ENCODE data around the gene MYO1D. TPM values are rescaled to one million over a fixed set of nuclear protein-coding genes. Genes with fewer than 3 reads are reported as not detected.

Gene MYO1D
- total RNA-seq, 1 experiment from 2014 or later = 35.7 TPM

- H2AFZ ChIP-seq (ENCODE audit: low read depth, low read length, poor library complexity, severe bottlenecking) = no peak overlapping the region
- H3K9me2 ChIP-seq (ENCODE audit: insufficient read depth) = no peaks in the 10 kb centered on the region
- no peaks in the 10 kb centered on the region for H3K4me1 ChIP-seq (ENCODE audit: control insufficient read depth in 1 of 2, insufficient read depth in 2 of 2, low read length in 2 of 2)
- intact Hi-C loops (cut with micrococcal nuclease) = loop anchor here (10.0 kb wide), 1 partner anchor 195 kb away; no protein-coding TSS in a partner anchor
- ATAC-seq = no peak
- POLR2A ChIA-PET = no interaction called here
- CTCF ChIA-PET = no interaction called here
- H3K9ac ChIP-seq (ENCODE audit: low read length) = no peak overlapping the region
- peaks cover 8% of the 10 kb centered on the region; the same call in 1 of the 2 replicates for H3K79me2 ChIP-seq (ENCODE audit: insufficient read depth, low read length)
- TF ChIP-seq CBX3 (IDR thresholded peaks at IDR 0.05; ENCODE audit: low read depth) (no peak), SRF (IDR thresholded peaks at IDR 0.05; ENCODE audit: low read depth) (no peak), ZFX (IDR thresholded peaks at IDR 0.05) (no peak), ELF1 (IDR thresholded peaks at IDR 0.05; ENCODE audit: borderline replicate concordance, low read depth) (no peak), EGR1 (IDR thresholded peaks at IDR 0.05; ENCODE audit: low read depth) (no peak)
- BruUV-seq (replicated peaks) = no TSS peak
- no peaks in the 10 kb centered on the region for H4K20me1 ChIP-seq (ENCODE audit: insufficient read depth)
- H3K9me3 ChIP-seq (ENCODE audit: control insufficient read depth in 1 of 2, insufficient read depth in 1 of 2, low read depth in 1 of 2, low read length in 2 of 2) = no peaks in the 10 kb centered on the region
- H3K4me2 ChIP-seq (ENCODE audit: low read length) = no peak overlapping the region
- no peak for DNase-seq (ENCODE audit: low read depth, low spot score)
- RAD21 ChIA-PET (ENCODE audit: low non-redundant PET in 1 of 2, low total read pairs in 2 of 2, uncharacterized antibody in 2 of 2, unreplicated experiment in 2 of 2) = no interaction called here
- no peak overlapping the region for H3K27ac ChIP-seq (ENCODE audit: low read depth, low read length)
- no peaks in the 10 kb centered on the region for H3K27me3 ChIP-seq (ENCODE audit: insufficient read depth, low read length)
- no peak overlapping the region for H3K4me3 ChIP-seq (replicated peaks in 1 of 2; ENCODE audit: low read depth in 1 of 2, low read length in 2 of 2)
- no peaks in the 10 kb centered on the region for H3K36me3 ChIP-seq (ENCODE audit: control insufficient read depth in 1 of 2, insufficient read depth in 2 of 2, low read length in 2 of 2)
These were observed 7.4 kb downstream of the MYO1D start for GRCh38 chr17:32869345-32870026.

GRCh38 chr17:32865141-32865540 is 11.8 kb downstream of the MYO1D start:
- ATAC-seq = no peak
- no peaks in the 10 kb centered on the region for H4K20me1 ChIP-seq (ENCODE audit: insufficient read depth)
- no peaks in the 10 kb centered on the region for H3K4me1 ChIP-seq (ENCODE audit: control insufficient read depth in 1 of 2, insufficient read depth in 2 of 2, low read length in 2 of 2)
- H3K9me2 ChIP-seq (ENCODE audit: insufficient read depth) = no peaks in the 10 kb centered on the region
- no peaks in the 10 kb centered on the region for H3K36me3 ChIP-seq (ENCODE audit: control insufficient read depth in 1 of 2, insufficient read depth in 2 of 2, low read length in 2 of 2)
- DNase-seq (ENCODE audit: low read depth, low spot score) = no peak
- ChIA-PET RAD21 (ENCODE audit: low non-redundant PET in 1 of 2, low total read pairs in 2 of 2, uncharacterized antibody in 2 of 2, unreplicated experiment in 2 of 2) (no interaction called here), CTCF (interaction anchor here (2.0 kb wide), 1 partner anchor 12 kb away, joined by 8 read pairs; the partner anchor contains the start of gene MYO1D), POLR2A (no interaction called here)
- no peak overlapping the region for H3K4me3 ChIP-seq (replicated peaks in 1 of 2; ENCODE audit: low read depth in 1 of 2, low read length in 2 of 2)
- no TSS peak for BruUV-seq (replicated peaks)
- intact Hi-C loops (cut with micrococcal nuclease) = no loop called here
- peaks cover 5% of the 10 kb centered on the region; the same call in 1 of the 2 replicates for H3K79me2 ChIP-seq (ENCODE audit: insufficient read depth, low read length)
- H2AFZ ChIP-seq (ENCODE audit: low read depth, low read length, poor library complexity, severe bottlenecking) = no peak overlapping the region
- no peak for TF ChIP-seq REST (IDR thresholded peaks at IDR 0.05; ENCODE audit: low read depth)
- TF ChIP-seq, protein P1, sequence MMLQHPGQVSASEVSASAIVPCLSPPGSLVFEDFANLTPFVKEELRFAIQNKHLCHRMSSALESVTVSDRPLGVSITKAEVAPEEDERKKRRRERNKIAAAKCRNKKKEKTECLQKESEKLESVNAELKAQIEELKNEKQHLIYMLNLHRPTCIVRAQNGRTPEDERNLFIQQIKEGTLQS (IDR thresholded peaks at IDR 0.05) = no peak
- TF ChIP-seq, protein P2, sequence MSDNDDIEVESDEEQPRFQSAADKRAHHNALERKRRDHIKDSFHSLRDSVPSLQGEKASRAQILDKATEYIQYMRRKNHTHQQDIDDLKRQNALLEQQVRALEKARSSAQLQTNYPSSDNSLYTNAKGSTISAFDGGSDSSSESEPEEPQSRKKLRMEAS (IDR thresholded peaks at IDR 0.05) = no peak
- no peak for TF ChIP-seq TCF7L2 (IDR thresholded peaks at IDR 0.05; ENCODE audit: borderline replicate concordance, extremely low read depth, insufficient read depth, insufficient read length)
- TF ChIP-seq POLR2A (IDR thresholded peaks at IDR 0.05; ENCODE audit: borderline replicate concordance, extremely low read depth, insufficient read depth, insufficient read length) = no peak
- no peak for TF ChIP-seq EGR1 (IDR thresholded peaks at IDR 0.05; ENCODE audit: low read depth)
- TF ChIP-seq CBX3 (IDR thresholded peaks at IDR 0.05; ENCODE audit: low read depth) = no peak
- TF ChIP-seq ZFX (IDR thresholded peaks at IDR 0.05) = no peak
- TF ChIP-seq SRF (IDR thresholded peaks at IDR 0.05; ENCODE audit: low read depth) = no peak
- no peak for TF ChIP-seq YY1 (IDR thresholded peaks at IDR 0.05; ENCODE audit: extremely low read depth, insufficient replicate concordance, low read depth, low read length)
- no peak for TF ChIP-seq POLR2AphosphoS5 (IDR thresholded peaks at IDR 0.05; ENCODE audit: low read depth, low read length)
- TF ChIP-seq CEBPB (IDR thresholded peaks at IDR 0.05; ENCODE audit: low read depth) = no peak
- no peaks in the 10 kb centered on the region for H3K9me3 ChIP-seq (ENCODE audit: control insufficient read depth in 1 of 2, insufficient read depth in 1 of 2, low read depth in 1 of 2, low read length in 2 of 2)
- H3K9ac ChIP-seq (ENCODE audit: low read length) = no peak overlapping the region
- no peak overlapping the region for H3K27ac ChIP-seq (ENCODE audit: low read depth, low read length)
- H3K4me2 ChIP-seq (ENCODE audit: low read length) = no peak overlapping the region
- H3K27me3 ChIP-seq (ENCODE audit: insufficient read depth, low read length) = no peaks in the 10 kb centered on the region

All from HCT116 (cell line).